Activated CD4-positive, alpha-beta T cell treated with anti-CD3 and anti-CD28 coated beads for 36 hours (primary cell): ENCODE results near the gene PRDM7. TPM values are rescaled to one million over a fixed set of nuclear protein-coding genes. Genes with fewer than 3 reads are reported as not detected.

Experiments
- ATAC-seq: fragments of 200-7000 bp; cut with Tn5 transposase; one replicate; pipeline ENCODE4 v1.10.0; 2021; ENCODE audit warnings: mild to moderate bottlenecking, moderate library complexity
- CTCF ChIA-PET: fragments of 350-600 bp; sonication (Branson Sonifier 250); formaldehyde crosslinking; loops from one replicate; lab custom pipeline; 2021; ENCODE audit warnings: antibody characterized with exemption; lab: Charles Lee
- POLR2A ChIA-PET: fragments of 350-600 bp; sonication (Branson Sonifier 250); formaldehyde crosslinking; loops from one replicate; lab custom pipeline; 2021; ENCODE audit warnings: antibody characterized with exemption, inconsistent platforms; lab: Charles Lee
- DNase-seq: peaks from one replicate; pipeline ENCODE4 v3.0.0-alpha.2; 2020
- H3K27ac Mint-ChIP-seq: one replicate; pipeline ENCODE4 v1.8.0; 2021; ENCODE audit warnings: mixed read lengths
- H3K27me3 Mint-ChIP-seq: one replicate; pipeline ENCODE4 v1.8.0; 2021; ENCODE audit warnings: mixed read lengths
- H3K36me3 Mint-ChIP-seq: one replicate; pipeline ENCODE4 v1.8.0; 2021; ENCODE audit warnings: low read depth, mixed read lengths
- H3K4me1 Mint-ChIP-seq: one replicate; pipeline ENCODE4 v1.8.0; 2021; ENCODE audit warnings: mixed read lengths
- H3K4me3 Mint-ChIP-seq: one replicate; pipeline ENCODE4 v1.8.0; 2021; ENCODE audit warnings: mild to moderate bottlenecking, moderate library complexity, mixed read lengths
- H3K9me3 Mint-ChIP-seq: one replicate; pipeline ENCODE4 v1.8.0; 2021; ENCODE audit warnings: low read depth, mixed read lengths
- intact Hi-C, 2 experiments: fragments of 100-400 bp; cut with DNase I in 1 of 2; cut with micrococcal nuclease in 1 of 2; formaldehyde crosslinking; loops; one replicate each; pipeline versions ENCODE4 v1.14.2 to v1.15.1; 2022 to 2024; cut with DNase I, micrococcal nuclease
- total RNA-seq, 2 experiments: library from RNA; stranded (reverse); gene quantifications; one replicate each; pipeline ENCODE4 v1.2.3, GENCODE V29; 2021

The PRDM7 gene
- total RNA-seq, 2 experiments from 2014 or later = not detected

GRCh38 chr16:90033387-90033786, 43.7 kb downstream of the PRDM7 start:
- CTCF ChIA-PET = interaction anchor here (0.8 to 1.6 kb wide), 2 partner anchors 14 to 49 kb away, joined by 5 read pairs; partner anchors contain the start of gene DBNDD1
- no peaks in the 10 kb centered on the region for H3K27me3 Mint-ChIP-seq
- H3K4me1 Mint-ChIP-seq = no peaks in the 10 kb centered on the region
- DNase-seq (no peak), ATAC-seq (no peak)
- no peak overlapping the region for H3K27ac Mint-ChIP-seq
- H3K9me3 Mint-ChIP-seq = peaks cover 6% of the 10 kb centered on the region
- peaks cover 14% of the 10 kb centered on the region for H3K36me3 Mint-ChIP-seq
- POLR2A ChIA-PET = no interaction called here
- H3K4me3 Mint-ChIP-seq = no peak overlapping the region
- intact Hi-C loops = no loop called here

- intact Hi-C loops = no loop called here
- H3K36me3 Mint-ChIP-seq = peaks cover 14% of the 10 kb centered on the region
- ChIA-PET POLR2A (no interaction called here), CTCF (interaction anchor here (1.6 kb wide), 1 partner anchor 50 kb away, joined by 5 read pairs; no protein-coding TSS in a partner anchor)
- peak overlapping the region; percentile 22 for H3K4me3 Mint-ChIP-seq
- peaks cover 6% of the 10 kb centered on the region for H3K9me3 Mint-ChIP-seq
- H3K27ac Mint-ChIP-seq = no peak overlapping the region
- no peaks in the 10 kb centered on the region for H3K4me1 Mint-ChIP-seq
- DNase-seq = no peak
- H3K27me3 Mint-ChIP-seq = no peaks in the 10 kb centered on the region
- peak; percentile 23 for ATAC-seq
These were observed 44.3 kb downstream of the PRDM7 start for GRCh38 chr16:90032674-90033331.

- CTCF ChIA-PET = interaction anchor here (1.0 to 1.6 kb wide), 2 partner anchors 50 kb away, joined by 3 to 5 read pairs; no protein-coding TSS in a partner anchor
These were observed 45.0 kb downstream of the PRDM7 start for GRCh38 chr16:90031931-90032673.

GRCh38 chr16:90031186-90031930, 45.8 kb downstream of the PRDM7 start:
- Mint-ChIP-seq H3K9me3 (peaks cover 6% of the 10 kb centered on the region), H3K27ac (peak overlapping the region; percentile 47), H3K27me3 (no peaks in the 10 kb centered on the region), H3K4me1 (peaks cover 1% of the 10 kb centered on the region), H3K36me3 (peaks cover 14% of the 10 kb centered on the region), H3K4me3 (peak overlapping the region; percentile 22)
- DNase-seq = no peak
- CTCF ChIA-PET = interaction anchor here (0.9 to 1.0 kb wide), 2 partner anchors 17 to 51 kb away, joined by 3 to 4 read pairs; no protein-coding TSS in a partner anchor
- POLR2A ChIA-PET = interaction anchor here (0.6 kb wide), 1 partner anchor 10 kb away, joined by 5 read pairs; no protein-coding TSS in a partner anchor
- ATAC-seq = peak; percentile 44
- intact Hi-C loops = no loop called here

More at GRCh38 chr16:90031931-90032673, 45.0 kb downstream of the PRDM7 start:
- peak overlapping the region; percentile 22 for H3K4me3 Mint-ChIP-seq
- peak overlapping the region; percentile 47 for H3K27ac Mint-ChIP-seq
- DNase-seq (no peak), ATAC-seq (no peak)
- H3K9me3 Mint-ChIP-seq = peaks cover 6% of the 10 kb centered on the region
- no peaks in the 10 kb centered on the region for H3K27me3 Mint-ChIP-seq
- no peaks in the 10 kb centered on the region for H3K4me1 Mint-ChIP-seq
- peaks cover 14% of the 10 kb centered on the region for H3K36me3 Mint-ChIP-seq
- POLR2A ChIA-PET = no interaction called here
- intact Hi-C loops = no loop called here

- Mint-ChIP-seq H3K9me3 (peaks cover 6% of the 10 kb centered on the region), H3K4me3 (no peak overlapping the region), H3K4me1 (peaks cover 5% of the 10 kb centered on the region), H3K27ac (no peak overlapping the region), H3K36me3 (peaks cover 14% of the 10 kb centered on the region), H3K27me3 (no peaks in the 10 kb centered on the region)
- intact Hi-C loops = no loop called here
- POLR2A ChIA-PET = no interaction called here
- no peak for DNase-seq
- ATAC-seq = no peak
- CTCF ChIA-PET = no interaction called here
These were observed 48.1 kb downstream of the PRDM7 start for GRCh38 chr16:90028985-90029384.

- CTCF ChIA-PET = no interaction called here
- no peaks in the 10 kb centered on the region for H3K27me3 Mint-ChIP-seq
- intact Hi-C loops = no loop called here
- DNase-seq = no peak
- H3K4me3 Mint-ChIP-seq = no peak overlapping the region
- peaks cover 5% of the 10 kb centered on the region for H3K4me1 Mint-ChIP-seq
- POLR2A ChIA-PET = no interaction called here
- peaks cover 13% of the 10 kb centered on the region for H3K36me3 Mint-ChIP-seq
- peaks cover 6% of the 10 kb centered on the region for H3K9me3 Mint-ChIP-seq
- ATAC-seq = no peak
- no peak overlapping the region for H3K27ac Mint-ChIP-seq
These were observed 49.5 kb downstream of the PRDM7 start for GRCh38 chr16:90027611-90028010.

GRCh38 chr16:90026135-90026534, 51.0 kb downstream of the PRDM7 start:
- ChIA-PET CTCF (interaction anchor here (0.8 kb wide), 1 partner anchor 8 kb away, joined by 3 read pairs; no protein-coding TSS in a partner anchor), POLR2A (no interaction called here)
- DNase-seq (peak; percentile 20), ATAC-seq (no peak)
- Mint-ChIP-seq H3K27me3 (no peaks in the 10 kb centered on the region), H3K4me3 (no peak overlapping the region), H3K27ac (no peak overlapping the region), H3K4me1 (peaks cover 14% of the 10 kb centered on the region), H3K36me3 (peaks cover 2% of the 10 kb centered on the region), H3K9me3 (peaks cover 4% of the 10 kb centered on the region)
- intact Hi-C loops = no loop called here

GRCh38 chr16:90023078-90023447, 54.1 kb downstream of the PRDM7 start:
- peaks cover 5% of the 10 kb centered on the region for H3K27me3 Mint-ChIP-seq
- no peak overlapping the region for H3K27ac Mint-ChIP-seq
- CTCF ChIA-PET = no interaction called here
- POLR2A ChIA-PET = interaction anchor here (0.6 kb wide), 1 partner anchor 210 kb away, joined by 8 read pairs; no protein-coding TSS in a partner anchor
- no peak for ATAC-seq
- DNase-seq = no peak
- intact Hi-C loops = loop anchor here (2.0 to 5.0 kb wide), 3 partner anchors 28 to 321 kb away; partner anchors contain the start of genes PRDM7 (in 1 of the 2) and SPATA2L (in 1 of the 2)
- peaks cover 21% of the 10 kb centered on the region for H3K4me1 Mint-ChIP-seq
- peak overlapping the region; percentile 66 for H3K4me3 Mint-ChIP-seq
- peaks cover 4% of the 10 kb centered on the region for H3K9me3 Mint-ChIP-seq
- H3K36me3 Mint-ChIP-seq = peaks cover 2% of the 10 kb centered on the region

GRCh38 chr16:90022209-90023077, 54.7 kb downstream of the PRDM7 start:
- CTCF ChIA-PET = interaction anchor here (0.6 to 0.8 kb wide), 2 partner anchors 12 to 14 kb away, joined by 3 read pairs; no protein-coding TSS in a partner anchor
- intact Hi-C loops = loop anchor here (1.0 to 5.0 kb wide), 7 partner anchors 28 to 320 kb away; partner anchors contain the start of genes PRDM7 (in 2 of the 2), DEF8 (in 1 of the 2), FANCA (in 1 of the 2) and SPATA2L (in 1 of the 2)
- Mint-ChIP-seq H3K27me3 (peaks cover 5% of the 10 kb centered on the region), H3K36me3 (peaks cover 2% of the 10 kb centered on the region), H3K4me3 (peak overlapping the region; percentile 66), H3K9me3 (peaks cover 4% of the 10 kb centered on the region), H3K27ac (peak overlapping the region; percentile 77), H3K4me1 (peaks cover 21% of the 10 kb centered on the region)
- peak; percentile 92 for DNase-seq
- POLR2A ChIA-PET = interaction anchor here (0.6 to 0.7 kb wide), 2 partner anchors 8 to 209 kb away, joined by 5 to 8 read pairs; no protein-coding TSS in a partner anchor
- ATAC-seq = peak; percentile 86

GRCh38 chr16:90020838-90021382, 56.2 kb downstream of the PRDM7 start:
- DNase-seq (no peak), ATAC-seq (no peak)
- peaks cover 5% of the 10 kb centered on the region for H3K27me3 Mint-ChIP-seq
- H3K4me3 Mint-ChIP-seq = no peak overlapping the region
- H3K4me1 Mint-ChIP-seq = peaks cover 17% of the 10 kb centered on the region
- H3K36me3 Mint-ChIP-seq = peaks cover 2% of the 10 kb centered on the region
- intact Hi-C loops = loop anchor here in 1 of 2 experiments (5.0 kb wide), 1 partner anchor 319 kb away; the partner anchor contains the start of gene SPATA2L
- no peak overlapping the region for H3K27ac Mint-ChIP-seq
- ChIA-PET CTCF (interaction anchor here (0.6 to 1.5 kb wide), 2 partner anchors 12 to 362 kb away, joined by 3 to 4 read pairs; no protein-coding TSS in a partner anchor), POLR2A (interaction anchor here (0.7 kb wide), 1 partner anchor 343 kb away, joined by 3 read pairs; no protein-coding TSS in a partner anchor)
- H3K9me3 Mint-ChIP-seq = peaks cover 4% of the 10 kb centered on the region
